Upper lobe of left lung (tissue), 6 donors: ENCODE results near the gene KDM4F. TPM values are rescaled to one million over a fixed set of nuclear protein-coding genes. Genes with fewer than 3 reads are reported as not detected.
"Not testable (repeated sequence)": the region's sequence is repeated elsewhere in the genome, so short reads cannot be mapped to it uniquely, and the experiment has no call there.

Experiments
- ATAC-seq, 2 donors: fragments of 200-7000 bp; cut with Tn5 transposase; one replicate each; pipeline ENCODE4 v1.9.1; 2022; ENCODE audit warnings: mild to moderate bottlenecking in 2 of 2, moderate library complexity in 2 of 2; ENCODE audit not compliant: low FRiP score in 2 of 2
- DNase-seq, 2 donors: peaks; one replicate each; pipeline ENCODE4 v3.0.0-alpha.2; 2019 to 2020
- H3K27ac ChIP-seq, 4 donors: fragments of 200-600 bp; sonication (generic); one replicate each; pipeline ENCODE4 v1.5.1; 2016 to 2019
- H3K27me3 ChIP-seq, 4 donors: fragments of 200-600 bp; sonication (generic); one replicate each; pipeline ENCODE4 v1.5.1; 2017 to 2019
- H3K36me3 ChIP-seq, 4 donors: fragments of 200-600 bp; sonication (generic); one replicate each; pipeline ENCODE4 v1.5.1; 2016 to 2019
- H3K4me1 ChIP-seq, 4 donors: fragments of 200-600 bp; sonication (generic); one replicate each; pipeline ENCODE4 v1.5.1; 2018 to 2019
- H3K4me3 ChIP-seq, 4 donors: fragments of 200-600 bp; sonication (generic); one replicate each; pipeline ENCODE4 v1.5.1; 2017 to 2019; ENCODE audit warnings: mild to moderate bottlenecking in 2 of 4, moderate library complexity in 1 of 4
- H3K9me3 ChIP-seq, 4 donors: fragments of 200-600 bp; sonication (generic); one replicate each; pipeline ENCODE4 v1.5.1; 2018 to 2019
- EP300 ChIP-seq, 4 donors: sonication (generic); formaldehyde crosslinking; IDR thresholded peaks; one replicate each; pipeline ENCODE4 v1.5.1; 2017; ENCODE audit warnings: antibody characterized with exemption in 4 of 4, control low read depth in 2 of 4
- POLR2A ChIP-seq, 4 donors: fragments of 450-650 bp; IDR thresholded peaks; one replicate each; pipeline ENCODE4 v1.5.1; 2016 to 2017; ENCODE audit warnings: antibody characterized with exemption in 4 of 4, mild to moderate bottlenecking in 2 of 4
- POLR2AphosphoS5 ChIP-seq, 2 donors: sonication (generic); formaldehyde crosslinking; IDR thresholded peaks; one replicate each; pipeline ENCODE4 v1.5.1; 2017; ENCODE audit warnings: antibody characterized with exemption in 2 of 2
- WGBS, 2 donors: methylation state at CpG; one replicate each; pipeline ENCODE4 v1.1.5; 2017 to 2018; 5-methylcytosine and 5-hydroxymethylcytosine counted together
- total RNA-seq, 6 donors: library from RNA; depleted of rRNA in 4 of 6; stranded (reverse); fragments of >200 nt in 4 of 6; gene quantifications; one replicate each; pipeline versions ENCODE4 v1.1.0 to v1.2.1, GENCODE V29; 2016 to 2021
- TF ChIP-seq, protein P1 (sequence below), 6 experiments: fragments of 450-650 bp in 4 of 6; fragments of 200-600 bp in 2 of 6; sonication (generic) in 2 of 6; IDR thresholded peaks; one replicate each; pipeline ENCODE4 v1.5.1; 2016 to 2019; ENCODE audit warnings: antibody characterized with exemption in 6 of 6
- donor health status: DM: no; HTN: no; CAD: no; lungs with moderate emphysema.
- donor health status: DM: no; HTN: yes; CAD: no; lungs with severe emphysema.

The KDM4F gene
- total RNA-seq, 6 donors from 2014 or later, result not detected

DNA sequence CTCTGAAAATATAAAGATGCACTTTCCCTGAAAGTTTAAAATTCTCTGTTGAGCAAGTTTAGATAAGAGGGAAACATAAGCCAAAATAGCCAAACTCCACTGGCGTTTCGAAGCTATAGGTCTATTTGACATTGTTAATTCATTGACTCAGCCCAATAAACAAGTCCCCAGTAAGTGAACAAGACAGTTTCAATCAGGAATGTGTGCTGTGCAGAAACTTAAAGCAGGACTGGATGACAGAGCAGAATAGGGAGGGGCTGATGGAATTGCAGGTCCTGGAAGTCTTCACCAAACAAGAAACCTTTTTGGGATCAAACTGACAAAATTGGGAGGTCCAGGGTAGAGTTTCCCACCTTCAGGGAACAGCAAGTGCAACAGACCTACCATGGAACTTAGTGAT lies 33.1 kb upstream of the KDM4F start:
- ATAC-seq, result no peak
- H3K36me3 ChIP-seq, result no peaks in the 10 kb centered on the region
- 75% methylated on average over 2 of the region's 2 CpGs for WGBS, 2 donors
- H3K27ac ChIP-seq, result no peak overlapping the region
- no peaks in the 10 kb centered on the region for H3K9me3 ChIP-seq
- no peak overlapping the region for H3K4me3 ChIP-seq
- H3K27me3 ChIP-seq, result no peaks in the 10 kb centered on the region
- DNase-seq, result no peak
- H3K4me1 ChIP-seq, result no peaks in the 10 kb centered on the region
- TF ChIP-seq EP300 (IDR thresholded peaks at IDR 0.05) (no peak), POLR2A (IDR thresholded peaks at IDR 0.05) (no peak), POLR2AphosphoS5 (IDR thresholded peaks at IDR 0.05) (no peak)
- TF ChIP-seq, protein P1, sequence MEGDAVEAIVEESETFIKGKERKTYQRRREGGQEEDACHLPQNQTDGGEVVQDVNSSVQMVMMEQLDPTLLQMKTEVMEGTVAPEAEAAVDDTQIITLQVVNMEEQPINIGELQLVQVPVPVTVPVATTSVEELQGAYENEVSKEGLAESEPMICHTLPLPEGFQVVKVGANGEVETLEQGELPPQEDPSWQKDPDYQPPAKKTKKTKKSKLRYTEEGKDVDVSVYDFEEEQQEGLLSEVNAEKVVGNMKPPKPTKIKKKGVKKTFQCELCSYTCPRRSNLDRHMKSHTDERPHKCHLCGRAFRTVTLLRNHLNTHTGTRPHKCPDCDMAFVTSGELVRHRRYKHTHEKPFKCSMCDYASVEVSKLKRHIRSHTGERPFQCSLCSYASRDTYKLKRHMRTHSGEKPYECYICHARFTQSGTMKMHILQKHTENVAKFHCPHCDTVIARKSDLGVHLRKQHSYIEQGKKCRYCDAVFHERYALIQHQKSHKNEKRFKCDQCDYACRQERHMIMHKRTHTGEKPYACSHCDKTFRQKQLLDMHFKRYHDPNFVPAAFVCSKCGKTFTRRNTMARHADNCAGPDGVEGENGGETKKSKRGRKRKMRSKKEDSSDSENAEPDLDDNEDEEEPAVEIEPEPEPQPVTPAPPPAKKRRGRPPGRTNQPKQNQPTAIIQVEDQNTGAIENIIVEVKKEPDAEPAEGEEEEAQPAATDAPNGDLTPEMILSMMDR (IDR thresholded peaks at IDR 0.05), result no peak

DNA sequence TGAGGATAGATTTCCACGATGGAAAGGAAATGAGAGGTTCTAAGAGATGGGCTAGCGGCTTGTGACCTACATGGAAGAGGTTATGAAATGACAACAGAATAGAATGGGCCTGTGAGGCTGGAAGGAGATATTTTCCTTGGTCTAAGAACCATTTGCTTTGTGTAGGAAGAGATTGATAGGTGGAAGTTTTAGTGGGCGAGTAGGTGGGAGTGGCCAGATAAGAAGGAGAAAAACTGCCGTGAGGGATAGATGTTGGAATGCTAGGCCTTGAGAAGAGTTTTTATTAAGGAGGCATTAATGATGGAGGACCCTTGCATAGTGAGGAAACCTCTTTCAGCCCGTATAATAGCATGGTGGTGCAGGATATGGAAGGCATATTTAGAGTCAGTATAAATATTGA lies 27.8 kb upstream of the KDM4F start:
- WGBS, 2 donors, result 86 to 90% methylated on average over 5 of the region's 5 CpGs
- not testable (repeated sequence) for H3K4me3 ChIP-seq

DNA sequence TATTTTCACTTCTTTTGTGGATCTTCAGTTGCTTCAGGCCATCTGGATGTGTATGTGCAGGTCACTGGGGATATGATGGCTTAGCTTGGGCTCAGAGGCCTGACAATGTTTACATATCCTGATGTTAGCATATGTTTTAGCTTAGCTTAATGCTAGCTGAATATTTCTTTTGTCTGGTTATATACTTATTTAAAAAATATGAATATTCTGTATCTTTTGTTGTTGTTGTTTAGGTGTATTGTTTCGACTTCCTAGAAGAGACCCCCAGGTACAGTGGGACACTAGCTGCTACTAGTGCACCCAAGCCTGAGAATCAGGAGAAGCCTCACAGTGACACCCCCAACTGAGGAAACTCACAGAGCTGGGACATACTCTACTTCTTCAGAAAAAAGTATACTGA lies 24.3 kb upstream of the KDM4F start, which contains the start of gene KDM4E:
Gene KDM4E, plus strand, starts transcription at position 301 of the 400 bp plus-strand sequence. CDS start 300 bp downstream, outside the sequence.
- ATAC-seq (no peak), DNase-seq (no peak)
- Histone ChIP-seq H3K27me3 (no peaks in the 10 kb centered on the region), H3K27ac (no peak within 1 kb of the TSS), H3K36me3 (no peaks in the 10 kb centered on the region), H3K9me3 (no peaks in the 10 kb centered on the region), H3K4me1 (no peaks in the 10 kb centered on the region), H3K4me3 (no peak within 1 kb of the TSS)
- no peak for TF ChIP-seq POLR2A (IDR thresholded peaks at IDR 0.05)
- no peak for TF ChIP-seq EP300 (IDR thresholded peaks at IDR 0.05)
- WGBS, 2 donors, result 92 to 96% methylated on average over 1 of the region's 1 CpG

More for the DNA sequence above, 27.8 kb upstream of the KDM4F start:
- not testable (repeated sequence) for H3K36me3 ChIP-seq, DNase-seq, H3K27ac ChIP-seq, H3K4me1 ChIP-seq, ATAC-seq, H3K9me3 ChIP-seq, H3K27me3 ChIP-seq

DNA sequence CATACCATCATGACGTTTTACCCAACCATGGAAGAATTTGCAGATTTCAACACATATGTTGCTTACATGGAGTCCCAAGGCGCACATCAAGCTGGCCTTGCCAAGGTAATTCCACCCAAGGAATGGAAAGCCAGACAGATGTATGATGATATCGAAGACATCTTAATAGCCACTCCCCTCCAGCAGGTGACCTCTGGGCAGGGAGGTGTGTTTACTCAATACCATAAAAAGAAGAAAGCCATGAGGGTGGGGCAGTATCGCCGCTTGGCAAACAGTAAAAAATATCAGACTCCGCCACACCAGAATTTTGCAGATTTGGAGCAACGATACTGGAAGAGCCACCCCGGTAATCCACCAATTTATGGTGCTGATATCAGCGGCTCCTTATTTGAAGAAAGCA lies 23.6 kb upstream of the KDM4F start:
- not testable (repeated sequence) for DNase-seq, H3K4me1 ChIP-seq, H3K27me3 ChIP-seq, H3K27ac ChIP-seq, ATAC-seq, H3K36me3 ChIP-seq, H3K9me3 ChIP-seq, H3K4me3 ChIP-seq
- 85 to 97% methylated on average over 5 to 8 of the region's 9 CpGs for WGBS, 2 donors

DNA sequence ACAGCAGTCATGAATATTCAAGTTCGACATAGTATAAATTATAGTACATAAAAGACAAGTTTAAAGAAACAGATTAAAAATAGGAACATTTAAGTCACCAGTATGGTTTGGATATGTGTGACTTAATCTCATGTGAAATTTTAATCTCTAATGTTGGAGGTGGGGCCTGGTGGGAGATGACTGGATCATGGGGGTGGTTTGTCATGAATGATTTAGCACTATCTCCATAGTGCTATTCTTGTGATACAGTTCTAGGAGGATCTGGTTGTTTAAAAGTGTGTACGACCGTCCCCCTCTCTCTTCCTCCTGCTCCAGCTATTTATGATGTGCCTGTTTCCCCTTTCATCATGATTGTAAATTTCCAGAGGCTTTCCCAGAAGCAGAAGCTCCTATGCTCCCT lies 20.9 kb upstream of the KDM4F start:
- Histone ChIP-seq H3K27me3 (no peaks in the 10 kb centered on the region), H3K36me3 (no peaks in the 10 kb centered on the region), H3K4me1 (no peaks in the 10 kb centered on the region), H3K27ac (no peak overlapping the region), H3K9me3 (no peaks in the 10 kb centered on the region), H3K4me3 (no peak overlapping the region)
- no peak for TF ChIP-seq POLR2AphosphoS5 (IDR thresholded peaks at IDR 0.05)
- TF ChIP-seq POLR2A (IDR thresholded peaks at IDR 0.05), result no peak
- no peak for TF ChIP-seq EP300 (IDR thresholded peaks at IDR 0.05)
- TF ChIP-seq, protein P1 (IDR thresholded peaks at IDR 0.05), result no peak
- WGBS, 2 donors, result 86 to 87% methylated on average over 3 of the region's 3 CpGs
- ATAC-seq (no peak), DNase-seq (no peak)

DNA sequence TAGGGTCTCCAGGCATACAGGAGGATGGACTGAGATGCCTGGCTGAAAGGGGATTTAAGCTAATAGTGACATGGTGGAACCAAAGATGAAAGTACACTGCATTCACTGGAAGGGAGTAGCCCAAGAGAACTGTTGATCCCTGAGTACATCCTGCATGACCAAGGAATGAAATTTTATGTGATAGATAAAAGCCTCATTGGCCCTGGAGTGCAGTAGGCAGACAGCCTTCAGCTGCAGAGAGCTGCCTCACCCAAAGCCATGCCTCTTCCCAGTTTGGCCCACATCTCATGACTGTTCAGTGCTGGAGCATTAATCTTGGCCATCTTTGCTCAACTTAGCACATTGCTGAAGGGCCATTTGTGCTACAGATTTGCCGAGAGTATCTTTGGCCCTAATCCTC lies 16.2 kb upstream of the KDM4F start:
- ATAC-seq (no peak), DNase-seq (no peak)
- H3K36me3 ChIP-seq, result no peaks in the 10 kb centered on the region
- H3K4me1 ChIP-seq, result peaks cover 0 to 8% (median 0%) of the 10 kb centered on the region in 4 donors
- H3K27me3 ChIP-seq, result no peaks in the 10 kb centered on the region
- WGBS, 2 donors, result 88 to 100% methylated on average over 1 of the region's 1 CpG
- H3K4me3 ChIP-seq, result no peak overlapping the region
- H3K9me3 ChIP-seq, result no peaks in the 10 kb centered on the region
- no peak overlapping the region for H3K27ac ChIP-seq
- no peak for TF ChIP-seq POLR2AphosphoS5 (IDR thresholded peaks at IDR 0.05)
- TF ChIP-seq EP300 (IDR thresholded peaks at IDR 0.05), result no peak
- TF ChIP-seq, protein P1 (IDR thresholded peaks at IDR 0.05), result no peak
- no peak for TF ChIP-seq POLR2A (IDR thresholded peaks at IDR 0.05)
